Common myeloid progenitor, CD34-positive (primary cell): ENCODE measurements around the gene GNPAT.

Experiments used
- CTCF ChIA-PET: fragments of 350-600 bp; sonication (Branson Sonifier 250); formaldehyde crosslinking; loops from one replicate; lab custom pipeline; 2021; ENCODE audit warnings: antibody characterized with exemption; lab: Charles Lee
- POLR2A ChIA-PET: fragments of 350-600 bp; sonication (Branson Sonifier 250); formaldehyde crosslinking; loops from one replicate; lab custom pipeline; 2021; ENCODE audit warnings: antibody characterized with exemption; lab: Charles Lee
- DNase-seq, 3 donors: peaks; one replicate each; pipeline versions ENCODE4 v3.0.0 to v3.0.0-alpha.2; 2013
- H3K27ac ChIP-seq, 2 experiments: 1 replicate in 1 of 2; 2 replicates in 1 of 2; pipeline ENCODE4 v1.7.0; 2013; ENCODE audit warnings: inconsistent platforms in 2 of 2, low read length in 2 of 2, mild to moderate bottlenecking in 2 of 2, low read depth in 1 of 2, moderate library complexity in 1 of 2; ENCODE audit not compliant: severe bottlenecking in 2 of 2, insufficient read depth in 1 of 2, poor library complexity in 1 of 2
- H3K27me3 ChIP-seq, 5 experiments: replicated peaks in 2 of 5; 1 replicate in 3 of 5; 2 replicates in 2 of 5; pipeline versions ENCODE4 v1.6.1 to v1.7.0; 2013; ENCODE audit warnings: low read length in 4 of 5, mild to moderate bottlenecking in 2 of 5, moderate library complexity in 2 of 5, inconsistent platforms in 1 of 5; ENCODE audit not compliant: insufficient read depth in 5 of 5, control insufficient read depth in 4 of 5
- H3K36me3 ChIP-seq, 4 experiments: 1 replicate in 2 of 4; 2 replicates in 2 of 4; pipeline versions ENCODE4 v1.6.1 to v1.7.0; 2013; ENCODE audit warnings: low read length in 3 of 4, control low read depth in 1 of 4, mild to moderate bottlenecking in 1 of 4; ENCODE audit not compliant: control insufficient read depth in 4 of 4, insufficient read depth in 4 of 4
- H3K4me1 ChIP-seq, 4 experiments: 1 replicate in 3 of 4; 2 replicates in 1 of 4; pipeline versions ENCODE4 v1.6.1 to v1.7.1; 2013; ENCODE audit warnings: low read length in 3 of 4, mild to moderate bottlenecking in 3 of 4, control low read depth in 1 of 4, inconsistent platforms in 1 of 4, moderate library complexity in 1 of 4; ENCODE audit not compliant: control insufficient read depth in 4 of 4, insufficient read depth in 4 of 4; ENCODE audit errors: control extremely low read depth in 1 of 4
- H3K4me3 ChIP-seq, 7 experiments: 1 replicate in 4 of 7; 2 replicates in 3 of 7; pipeline versions ENCODE4 v1.5.1 to v1.7.0; 2013; ENCODE audit warnings: mild to moderate bottlenecking in 7 of 7, low read length in 6 of 7, moderate library complexity in 6 of 7, inconsistent platforms in 2 of 7, low read depth in 2 of 7, control low read depth in 1 of 7; ENCODE audit not compliant: insufficient read depth in 4 of 7, control insufficient read depth in 1 of 7; ENCODE audit errors: extremely low read depth in 1 of 7
- H3K9me3 ChIP-seq, 5 experiments: 1 replicate in 4 of 5; 2 replicates in 1 of 5; pipeline versions ENCODE4 v1.6.1 to v1.7.1; 2013; ENCODE audit warnings: low read length in 4 of 5, mild to moderate bottlenecking in 2 of 5, inconsistent platforms in 1 of 5, low read depth in 1 of 5, moderate library complexity in 1 of 5; ENCODE audit not compliant: control insufficient read depth in 4 of 5, insufficient read depth in 2 of 5; ENCODE audit errors: control extremely low read depth in 1 of 5
- WGBS: methylation state at CpG from one replicate; pipeline ENCODE4 v1.1.5; 2013; ENCODE audit not compliant: insufficient coverage; 5-methylcytosine and 5-hydroxymethylcytosine counted together

Gene GNPAT

DNA sequence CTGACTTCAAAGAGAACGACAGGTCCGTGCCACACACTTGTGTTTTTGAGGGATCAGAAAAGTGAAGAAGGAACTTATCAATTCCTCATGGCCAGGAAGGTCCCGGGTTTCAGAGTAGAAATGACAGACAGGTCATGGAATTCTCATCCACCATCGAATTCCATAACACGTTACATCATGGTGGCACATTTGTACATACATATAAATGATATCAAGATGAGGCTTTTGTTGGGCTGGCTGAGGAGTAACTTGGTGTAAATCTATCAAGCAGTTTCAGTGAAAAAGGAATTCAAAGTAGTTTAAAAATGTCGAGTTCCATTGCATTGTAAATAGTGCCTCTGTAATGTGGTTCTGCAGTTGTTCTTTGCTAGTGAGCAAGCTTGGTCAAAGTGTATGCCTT lies 22.9 kb upstream of the GNPAT start:
- H3K4me1 ChIP-seq = peaks cover 0 to 7% (median 3%) of the 10 kb centered on the region in 4 experiments
- DNase-seq = no peak
- H3K4me3 ChIP-seq = no peak overlapping the region
- ChIA-PET CTCF (interaction anchor here (1.1 to 1.9 kb wide), 2 partner anchors 12 to 188 kb away, joined by 3 to 4 read pairs; no protein-coding TSS in a partner anchor), POLR2A (no interaction called here)
- H3K27ac ChIP-seq = no peak overlapping the region
- peaks cover 0 to 6% (median under 1%) of the 10 kb centered on the region in 4 experiments for H3K36me3 ChIP-seq
- peaks cover 0 to 4% (median 0%) of the 10 kb centered on the region in 5 experiments for H3K27me3 ChIP-seq
- WGBS = 94% methylated on average over 3 of the region's 6 CpGs
- no peaks in the 10 kb centered on the region for H3K9me3 ChIP-seq

DNA sequence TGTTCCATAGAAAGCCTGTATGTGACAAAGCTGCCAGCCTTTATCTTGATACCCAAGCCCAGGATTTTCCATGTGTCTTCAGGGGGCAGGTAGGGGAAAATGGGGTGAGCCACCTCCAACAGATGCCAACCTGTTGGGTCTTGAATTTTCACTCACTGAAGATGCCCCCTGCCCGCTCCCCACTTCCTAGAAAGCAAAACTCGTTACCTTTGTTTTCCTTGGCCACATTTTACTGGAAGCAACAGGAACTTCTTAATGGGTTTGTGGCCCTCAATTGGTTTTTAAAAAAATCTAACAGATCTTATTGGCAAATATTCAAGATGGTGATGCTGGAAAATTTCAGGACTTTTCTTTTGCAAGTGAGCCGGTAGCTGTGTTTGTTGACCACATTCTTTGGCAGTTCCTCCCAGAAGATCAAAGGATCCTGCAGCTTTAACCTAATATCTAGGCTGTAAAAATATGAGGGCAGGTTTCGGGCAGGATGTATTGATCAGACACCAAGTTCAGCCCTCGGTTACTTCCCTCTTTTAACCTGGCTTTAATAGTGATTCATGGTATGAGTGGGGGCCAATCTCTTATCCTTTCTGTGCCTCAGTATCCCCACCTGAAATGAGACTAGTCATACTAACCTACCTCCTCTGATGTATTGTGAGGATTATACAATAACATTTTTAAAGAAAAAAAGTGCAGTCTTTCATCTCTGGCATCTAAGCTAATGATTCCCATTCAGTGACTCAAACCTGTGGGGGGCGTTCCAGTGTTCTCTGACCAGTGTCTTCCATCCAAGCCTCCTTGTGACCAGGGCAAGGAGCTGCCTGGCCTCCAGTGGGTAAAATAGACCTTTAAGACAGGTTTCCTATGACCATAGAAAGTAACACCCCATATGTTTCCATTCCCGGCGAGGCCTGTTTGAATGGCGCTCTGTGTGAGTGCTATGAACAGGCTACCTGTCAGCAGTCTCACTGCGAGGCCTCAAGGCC lies 21.3 kb upstream of the GNPAT start:
- Histone ChIP-seq H3K4me3 (no peak overlapping the region), H3K4me1 (peaks cover 0 to 7% (median 3%) of the 10 kb centered on the region in 4 experiments), H3K36me3 (peaks cover 9 to 16% (median 11%) of the 10 kb centered on the region in 4 experiments), H3K27me3 (peaks cover 0 to 4% (median 0%) of the 10 kb centered on the region in 5 experiments), H3K27ac (no peak overlapping the region), H3K9me3 (no peaks in the 10 kb centered on the region)
- POLR2A ChIA-PET = interaction anchor here (0.6 kb wide), 1 partner anchor 533 kb away, joined by 3 read pairs; no protein-coding TSS in a partner anchor
- no peak for DNase-seq
- WGBS = 90% methylated on average over 9 of the region's 10 CpGs
- CTCF ChIA-PET = interaction anchor here (1.2 kb wide), 1 partner anchor 13 kb away, joined by 4 read pairs; no protein-coding TSS in a partner anchor

DNA sequence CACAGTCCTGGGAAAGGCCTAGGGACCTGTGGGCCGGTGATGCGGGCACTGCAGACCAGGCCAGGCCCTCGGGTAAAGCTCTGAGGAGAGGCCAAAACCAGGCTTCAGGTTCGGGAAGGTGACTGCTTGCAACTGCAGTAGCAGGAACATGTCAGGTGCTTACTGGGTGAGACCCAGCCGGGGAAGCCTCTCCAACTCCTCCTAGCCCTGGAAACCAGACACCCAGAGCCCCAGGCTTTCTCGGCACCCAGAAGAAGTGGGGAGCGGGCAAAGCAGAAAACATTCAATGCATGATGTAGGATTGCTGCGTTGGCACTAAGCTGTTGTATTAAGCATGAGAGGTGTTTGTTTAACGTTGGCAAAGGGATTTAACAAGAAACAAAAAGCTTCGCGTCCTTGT lies 20.2 kb upstream of the GNPAT start:
- Histone ChIP-seq H3K9me3 (no peaks in the 10 kb centered on the region), H3K27ac (no peak overlapping the region), H3K4me1 (no peaks in the 10 kb centered on the region), H3K4me3 (no peak overlapping the region), H3K27me3 (peaks cover 0 to 2% (median 0%) of the 10 kb centered on the region in 5 experiments), H3K36me3 (peaks cover 9 to 26% (median 17%) of the 10 kb centered on the region in 4 experiments)
- DNase-seq = no peak
- POLR2A ChIA-PET = interaction anchor here (0.6 kb wide), 1 partner anchor 534 kb away, joined by 3 read pairs; no protein-coding TSS in a partner anchor
- CTCF ChIA-PET = interaction anchor here (1.2 kb wide), 1 partner anchor 14 kb away, joined by 4 read pairs; no protein-coding TSS in a partner anchor
- WGBS = 98% methylated on average over 7 of the region's 11 CpGs

DNA sequence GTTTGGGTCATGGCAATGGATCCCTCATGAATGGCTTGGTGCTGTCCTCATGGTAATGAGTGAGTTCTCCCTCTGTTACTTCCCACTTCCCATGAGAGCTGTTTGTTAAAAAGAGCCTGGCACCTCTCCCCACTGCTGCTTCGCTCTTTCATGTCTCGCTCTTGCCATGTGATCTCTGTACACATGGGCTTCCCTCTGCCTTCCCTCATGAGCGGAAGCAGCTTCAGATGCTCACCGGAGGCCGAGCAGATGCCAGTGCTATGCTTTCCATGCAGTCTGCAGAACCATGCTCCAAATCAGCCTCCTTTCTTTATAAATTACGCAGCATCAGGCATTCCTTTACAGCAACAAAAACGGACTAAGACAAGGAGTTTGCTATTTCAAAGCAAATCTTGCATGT lies 14.9 kb upstream of the GNPAT start:
- POLR2A ChIA-PET = no interaction called here

DNA sequence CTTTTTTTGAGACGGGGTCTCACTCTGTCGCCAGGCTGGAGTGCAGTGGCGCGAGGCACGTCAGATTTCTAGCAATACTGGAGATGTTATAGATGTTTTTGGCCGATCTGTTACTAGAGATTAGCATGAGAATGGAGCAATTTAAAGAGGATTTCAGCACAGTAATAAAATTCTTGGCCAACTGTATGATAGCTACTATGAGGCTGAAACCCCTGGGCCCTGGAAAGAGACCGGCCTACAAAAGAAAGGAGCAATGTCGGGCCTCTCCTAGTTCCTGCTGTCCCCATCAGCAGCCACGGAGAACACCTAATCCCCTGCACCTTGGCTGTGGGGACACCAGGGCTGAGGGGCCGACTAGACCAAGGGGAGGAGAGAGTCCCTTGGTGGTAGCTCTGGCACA lies 9.5 kb upstream of the GNPAT start:
- H3K4me1 ChIP-seq = no peaks in the 10 kb centered on the region
- H3K4me3 ChIP-seq = no peak overlapping the region
- 100% methylated on average over 1 of the region's 10 CpGs for WGBS
- H3K27me3 ChIP-seq = no peaks in the 10 kb centered on the region
- ChIA-PET POLR2A (interaction anchor here (0.6 kb wide), 1 partner anchor 18 kb away, joined by 3 read pairs; no protein-coding TSS in a partner anchor), CTCF (interaction anchor here (1.0 kb wide), 1 partner anchor 8 kb away, joined by 3 read pairs; no protein-coding TSS in a partner anchor)
- H3K36me3 ChIP-seq = peaks cover 14 to 58% (median 34%) of the 10 kb centered on the region in 4 experiments
- no peak for DNase-seq
- H3K27ac ChIP-seq = no peak overlapping the region
- H3K9me3 ChIP-seq = no peaks in the 10 kb centered on the region

More for the DNA sequence above, 14.9 kb upstream of the GNPAT start:
- CTCF ChIA-PET = interaction anchor here (1.0 to 1.1 kb wide), 2 partner anchors 12 to 15 kb away, joined by 3 to 4 read pairs; no protein-coding TSS in a partner anchor
- Histone ChIP-seq H3K4me3 (no peak overlapping the region), H3K27me3 (no peaks in the 10 kb centered on the region), H3K27ac (no peak overlapping the region), H3K36me3 (peaks cover 25 to 69% (median 42%) of the 10 kb centered on the region in 4 experiments), H3K4me1 (no peaks in the 10 kb centered on the region), H3K9me3 (no peaks in the 10 kb centered on the region)
- no peak for DNase-seq
- WGBS = 98% methylated on average over 7 of the region's 7 CpGs

DNA sequence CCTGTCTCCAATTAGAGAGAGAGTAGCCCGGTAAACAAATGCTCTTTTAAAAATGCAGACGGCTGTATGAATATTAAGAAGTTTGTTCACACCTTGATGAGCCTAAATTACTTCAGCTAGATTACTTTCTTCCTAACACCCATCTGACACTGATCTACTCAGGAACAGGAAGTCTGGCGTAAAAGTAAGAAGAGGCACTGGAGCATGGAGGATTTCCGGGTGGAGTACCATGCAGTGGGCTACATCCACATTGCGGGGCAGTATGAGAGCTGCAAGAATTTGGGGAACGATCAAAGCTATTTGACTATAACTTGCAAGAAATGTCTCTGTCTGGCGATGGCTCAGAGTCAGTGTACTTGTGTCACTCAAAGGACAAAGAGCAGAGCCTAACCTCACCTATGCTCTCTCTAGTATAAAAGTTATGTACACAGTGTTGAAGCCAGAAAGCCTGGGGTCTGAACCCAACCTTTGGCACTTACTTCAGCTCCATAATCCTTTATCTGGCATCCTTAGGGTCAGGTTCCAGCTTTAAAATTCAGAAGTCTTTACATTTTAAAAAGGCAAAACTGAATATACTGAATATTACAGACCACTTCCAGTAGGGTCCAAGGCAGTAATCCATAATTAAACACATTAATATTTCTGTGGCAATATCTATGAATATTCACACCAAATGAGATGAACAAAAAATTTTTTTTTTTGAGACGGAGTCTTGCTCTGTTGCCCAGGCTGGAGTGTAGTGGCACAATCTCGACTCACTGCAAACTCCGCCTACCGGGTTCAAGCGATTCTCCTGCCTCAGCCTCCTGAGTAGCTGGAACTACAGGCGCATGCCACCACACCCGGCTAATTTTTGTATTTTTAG lies 7.9 kb upstream of the GNPAT start:
- H3K27me3 ChIP-seq = no peaks in the 10 kb centered on the region
- ChIA-PET CTCF (no interaction called here), POLR2A (no interaction called here)
- WGBS = 94% methylated on average over 10 of the region's 14 CpGs
- H3K36me3 ChIP-seq = peaks cover 9 to 61% (median 33%) of the 10 kb centered on the region in 4 experiments
- H3K9me3 ChIP-seq = no peaks in the 10 kb centered on the region
- H3K4me1 ChIP-seq = no peaks in the 10 kb centered on the region
- H3K27ac ChIP-seq = no peak overlapping the region
- no peak for DNase-seq
- no peak overlapping the region for H3K4me3 ChIP-seq
